WTC11 (cell line): ENCODE measurements around the gene NDC1.

Source experiments
- CREB1 ChIP-seq: sonication (generic); formaldehyde crosslinking; IDR thresholded peaks from 2 replicates; pipeline ENCODE4 v1.8.0; 2023; ENCODE audit warnings: mild to moderate bottlenecking, missing genetic modification reagents
- CTCF ChIP-seq: fragments of 200-600 bp; IDR thresholded peaks from 2 replicates; pipeline ENCODE4 v1.8.0; 2022; ENCODE audit warnings: antibody characterized with exemption
- ESRRA ChIP-seq: sonication (generic); formaldehyde crosslinking; IDR thresholded peaks from 2 replicates; pipeline ENCODE4 v1.8.1; 2022; ENCODE audit warnings: mild to moderate bottlenecking, missing genetic modification reagents, borderline replicate concordance
- IRF1 ChIP-seq: sonication (generic); formaldehyde crosslinking; IDR thresholded peaks from 2 replicates; pipeline ENCODE4 v1.8.0; 2023; ENCODE audit warnings: missing genetic modification reagents
- NR2C2 ChIP-seq: sonication (generic); formaldehyde crosslinking; IDR thresholded peaks from 2 replicates; pipeline ENCODE4 v1.8.0; 2022; ENCODE audit warnings: mild to moderate bottlenecking, missing genetic modification reagents
- USF2 ChIP-seq: sonication (generic); formaldehyde crosslinking; IDR thresholded peaks from 2 replicates; pipeline ENCODE4 v1.8.1; 2023; ENCODE audit warnings: mild to moderate bottlenecking, missing genetic modification reagents, moderate library complexity
- ZNF121 ChIP-seq: sonication (generic); formaldehyde crosslinking; IDR thresholded peaks from 2 replicates; pipeline ENCODE4 v1.8.0; 2023; ENCODE audit warnings: missing genetic modification reagents
- ZNF512 ChIP-seq: sonication (generic); formaldehyde crosslinking; IDR thresholded peaks from 2 replicates; pipeline ENCODE4 v1.8.1; 2022; ENCODE audit warnings: missing genetic modification reagents, borderline replicate concordance

GRCh38 chr1:53733975-53734649 is 104.0 kb downstream of the NDC1 start:
- no peak for TF ChIP-seq CTCF
- TF ChIP-seq ZNF512 (CRISPR knock-in tag): no peak
- no peak for TF ChIP-seq ESRRA (CRISPR knock-in tag)
- no peak for TF ChIP-seq IRF1 (CRISPR knock-in tag)
- no peak for TF ChIP-seq NR2C2 (CRISPR knock-in tag)
- no peak for TF ChIP-seq ZNF121
- no peak for TF ChIP-seq USF2
- no peak for TF ChIP-seq CREB1 (CRISPR knock-in tag)
